ENCODE results near the gene RBPMS2.

- TF ChIP-seq CTCF (IDR thresholded peaks at IDR 0.05) (no peak), POLR2A (IDR thresholded peaks at IDR 0.05) (no peak)
These were observed 11.9 kb downstream of the RBPMS2 start for GRCh38 chr15:64763462-64763861.

Data from lower leg skin (tissue), 3 donors.